Stimulated activated CD4-positive, alpha-beta T cell treated with anti-CD3 and anti-CD28 coated beads, Interleukin-15, amount 100 ng/mL, for 24 hours (primary cell): Measurements from ENCODE around the gene EPAS1.
A peak's percentile ranks its signal among the peaks of the same experiment; 100 is the strongest.

Experiments
- DNase-seq: peaks from one replicate; pipeline ENCODE4 v3.0.0-alpha.2; 2020

The EPAS1 gene

GRCh38 chr2:46342566-46343315 is 45.5 kb downstream of the EPAS1 start:
- no peak for DNase-seq

- no peak for DNase-seq
These were observed 47.5 kb downstream of the EPAS1 start for GRCh38 chr2:46344706-46345105.

DNA sequence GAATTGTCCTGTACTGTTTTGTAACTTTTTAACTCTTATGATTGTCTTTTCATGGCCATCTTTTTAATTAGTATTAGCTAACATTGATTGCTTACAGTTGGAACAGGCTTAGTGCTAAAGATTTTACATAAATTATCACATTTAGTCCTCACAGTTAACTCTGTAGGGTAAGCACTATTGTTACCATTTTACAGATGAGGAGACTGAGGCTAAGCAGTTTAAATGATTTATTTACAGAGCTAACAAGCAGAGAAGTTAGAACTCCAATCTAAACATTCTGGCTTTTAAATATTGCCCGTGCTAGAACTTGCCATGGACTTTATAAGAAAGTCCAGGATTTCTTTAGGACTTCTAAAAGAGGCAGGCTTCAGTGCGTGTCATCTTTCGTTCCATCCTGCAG is 48.6 kb downstream of the EPAS1 start:
- no peak for DNase-seq

DNA sequence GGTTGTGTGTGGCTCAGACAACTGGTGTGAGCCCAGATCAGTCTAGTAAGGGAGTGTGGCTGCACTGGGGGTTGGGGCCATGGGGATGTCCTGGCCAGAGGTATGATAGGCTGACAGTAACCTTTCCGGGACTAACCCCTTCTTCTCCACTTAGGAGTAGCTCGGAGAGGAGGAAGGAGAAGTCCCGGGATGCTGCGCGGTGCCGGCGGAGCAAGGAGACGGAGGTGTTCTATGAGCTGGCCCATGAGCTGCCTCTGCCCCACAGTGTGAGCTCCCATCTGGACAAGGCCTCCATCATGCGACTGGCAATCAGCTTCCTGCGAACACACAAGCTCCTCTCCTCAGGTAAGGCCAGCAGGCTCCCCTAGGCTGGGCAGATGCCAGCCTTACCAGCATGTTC is 49.5 kb downstream of the EPAS1 start:
- no peak for DNase-seq

- no peak for DNase-seq
These were observed 50.6 kb downstream of the EPAS1 start for GRCh38 chr2:46347648-46348280.

DNA sequence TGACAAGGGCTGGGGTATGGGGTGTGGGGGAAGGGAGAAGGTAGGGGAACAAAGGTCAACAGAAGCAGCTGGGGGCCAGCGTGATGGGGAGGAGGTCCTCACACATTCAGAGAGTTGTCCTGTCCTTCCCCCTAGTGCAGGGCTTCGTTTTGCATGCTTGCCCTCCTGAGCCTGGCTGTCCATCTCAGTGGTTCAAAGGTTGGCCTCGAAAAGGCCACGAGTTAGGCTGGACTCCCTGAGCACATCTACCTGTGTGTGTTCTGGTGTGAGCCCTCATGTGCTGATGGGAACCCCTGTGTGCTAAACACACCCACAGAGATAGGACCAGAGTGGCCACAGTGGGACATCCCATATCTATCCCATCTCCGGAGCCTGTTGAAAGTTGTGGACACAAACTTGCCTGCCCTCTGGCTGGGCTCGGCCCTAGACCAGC is 51.9 kb downstream of the EPAS1 start:
- no peak for DNase-seq

- DNase-seq = no peak
These were observed 53.0 kb downstream of the EPAS1 start for GRCh38 chr2:46350029-46350689.

- DNase-seq = peak; percentile 60
These were observed 54.0 kb downstream of the EPAS1 start for GRCh38 chr2:46351098-46351749.

DNA sequence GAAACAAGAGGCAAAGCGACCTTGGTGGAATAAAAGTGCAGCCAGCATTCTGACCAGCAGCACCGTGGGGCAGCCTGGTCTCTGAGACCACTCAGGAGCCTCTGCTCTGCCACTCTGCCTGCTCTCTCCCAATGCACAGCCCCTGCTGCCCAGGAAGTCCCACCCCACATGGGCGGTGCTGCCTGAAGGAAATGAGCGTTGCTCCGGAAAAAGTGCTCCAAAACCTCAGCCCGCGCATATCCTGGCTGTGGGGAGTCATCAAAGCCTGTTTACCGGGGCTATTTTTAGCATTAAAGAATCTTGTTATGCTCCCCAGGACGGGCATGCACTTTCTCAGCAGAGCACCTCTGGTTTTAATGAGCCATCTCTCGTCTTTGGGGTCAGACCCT is 54.5 kb downstream of the EPAS1 start:
- peak; percentile 87 for DNase-seq

DNA sequence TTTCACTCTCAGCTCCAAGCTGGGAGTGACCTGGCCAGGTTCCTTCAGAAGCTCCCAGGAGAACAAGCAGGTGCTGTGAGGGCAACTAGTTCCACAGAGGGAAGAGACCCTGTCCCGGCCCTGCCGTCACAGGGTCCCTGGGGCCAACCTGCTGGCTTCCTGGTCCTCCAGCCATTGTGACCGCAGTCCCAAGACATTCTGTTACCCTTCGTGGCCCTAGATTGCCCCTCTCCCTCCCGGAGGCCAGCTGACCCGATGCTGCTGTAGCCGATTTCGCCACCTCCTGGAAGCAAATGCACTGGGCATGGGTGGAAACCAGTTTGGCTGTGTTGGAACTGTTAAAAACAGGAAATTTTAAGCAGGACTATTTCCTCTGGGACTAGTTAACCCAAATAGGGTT is 55.4 kb downstream of the EPAS1 start:
- DNase-seq = no peak

DNA sequence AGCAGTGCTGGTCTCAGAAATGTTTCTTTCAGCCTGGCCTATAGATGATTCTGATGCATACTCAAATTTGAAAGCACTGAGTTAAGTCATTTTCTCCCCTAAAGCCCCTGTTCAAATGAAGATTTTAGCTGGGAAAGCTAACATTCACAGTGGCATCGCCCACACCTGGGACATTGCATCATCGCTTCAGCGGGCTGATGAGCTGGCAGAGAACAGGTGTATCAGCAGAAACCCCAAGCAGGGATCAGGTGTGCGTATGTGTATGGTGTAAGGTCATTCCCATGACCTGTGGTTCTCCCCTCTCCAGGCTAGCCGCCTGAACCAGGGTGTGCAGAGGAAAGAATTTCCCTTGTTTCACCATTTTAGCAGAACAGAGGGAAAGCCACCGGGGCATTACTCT is 56.3 kb downstream of the EPAS1 start:
- no peak for DNase-seq

DNA sequence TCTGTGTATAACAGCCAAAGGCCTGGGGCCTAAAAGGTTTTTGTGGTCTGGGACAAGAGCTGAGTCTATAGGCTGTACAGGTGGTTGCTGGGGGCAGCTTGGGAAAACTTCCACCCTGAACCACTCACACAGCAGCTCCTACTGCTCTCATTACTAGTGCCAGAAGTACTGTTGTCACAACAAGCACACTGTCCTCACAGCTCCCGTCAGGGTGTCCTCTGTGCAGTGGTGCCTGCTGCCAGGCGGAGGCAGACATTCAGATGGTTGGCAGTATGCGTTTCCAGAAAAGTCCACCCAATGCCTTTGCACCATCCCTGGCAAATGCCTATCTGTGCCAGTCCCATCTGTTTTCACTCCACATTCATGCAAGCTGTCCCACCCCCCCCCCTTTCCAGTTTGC is 58.5 kb downstream of the EPAS1 start:
- no peak for DNase-seq

DNA sequence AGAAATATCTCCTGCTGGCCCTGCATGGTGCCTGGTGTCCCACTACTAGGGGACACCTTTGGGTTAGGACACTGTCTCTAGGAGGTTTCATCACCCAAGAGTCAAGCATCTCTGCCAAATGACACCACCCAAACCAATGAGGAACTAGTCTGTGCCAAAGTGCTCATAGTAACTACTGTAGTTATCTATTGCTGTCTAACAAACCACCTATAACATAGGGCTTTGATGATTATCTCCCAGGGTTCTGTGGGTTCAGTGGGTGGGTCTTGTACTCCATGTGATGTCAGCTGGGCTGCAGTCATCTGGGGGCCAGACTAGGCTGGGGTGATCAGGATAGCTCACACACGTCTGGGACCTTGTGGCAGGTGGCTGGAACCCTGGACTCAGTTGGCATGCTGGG is 59.8 kb downstream of the EPAS1 start:
- DNase-seq = no peak

DNA sequence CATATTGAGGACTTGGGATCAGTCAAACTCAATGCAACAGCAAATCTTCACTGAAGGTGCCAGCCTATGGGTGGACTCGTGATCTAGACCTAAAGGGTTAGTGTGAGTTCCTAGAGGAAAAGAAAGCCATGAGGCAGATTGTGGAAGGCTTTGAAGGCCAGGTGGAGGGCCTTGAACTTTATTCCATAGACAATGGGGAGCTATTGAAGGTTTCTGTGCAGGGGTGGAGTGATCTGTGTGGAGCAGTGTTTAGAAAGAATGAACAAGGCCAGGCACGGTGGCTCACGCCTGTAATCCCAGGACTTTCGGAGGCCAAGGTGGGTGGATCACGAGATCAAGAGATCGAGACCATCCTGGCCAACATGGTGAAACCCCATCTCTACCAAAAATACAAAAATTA is 61.5 kb downstream of the EPAS1 start:
- DNase-seq = no peak

DNA sequence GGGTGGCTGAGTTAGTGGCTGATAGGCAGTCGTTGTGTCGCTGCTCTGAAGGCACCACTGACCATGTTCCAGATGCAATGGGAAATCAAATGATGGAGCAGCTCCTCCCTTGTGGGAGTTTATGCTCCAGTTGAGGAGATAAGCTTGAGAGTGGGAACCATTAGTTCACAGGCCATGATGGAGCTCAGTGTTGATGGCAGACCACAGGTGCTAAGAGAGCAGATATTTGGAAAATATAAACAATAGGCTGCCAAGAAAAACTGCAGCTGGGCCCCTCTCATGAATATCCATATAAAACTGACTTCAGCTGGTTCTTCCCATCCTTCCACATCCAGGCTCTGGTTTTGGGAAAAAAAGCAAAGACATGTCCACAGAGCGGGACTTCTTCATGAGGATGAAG is 63.1 kb downstream of the EPAS1 start:
- DNase-seq = no peak

- no peak for DNase-seq
These were observed 64.9 kb downstream of the EPAS1 start for GRCh38 chr2:46361920-46362666.

DNA sequence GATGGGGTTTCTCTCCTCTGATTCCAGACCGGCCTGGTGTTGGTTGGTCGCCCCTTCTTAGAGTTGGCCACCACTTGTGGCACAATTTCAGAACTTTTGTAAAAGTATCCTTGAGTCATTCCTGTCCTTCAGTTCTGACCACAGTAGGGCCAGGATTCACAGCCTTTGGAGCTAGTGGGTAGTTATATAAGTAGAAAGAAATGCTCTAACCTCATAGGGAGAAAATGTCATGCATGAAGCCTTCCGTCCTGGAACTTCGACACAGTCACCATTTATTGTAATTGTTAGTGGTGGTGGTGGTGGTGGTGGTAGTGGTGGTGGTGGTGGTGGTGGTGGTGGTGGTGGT is 65.4 kb downstream of the EPAS1 start:
- no peak for DNase-seq

DNA sequence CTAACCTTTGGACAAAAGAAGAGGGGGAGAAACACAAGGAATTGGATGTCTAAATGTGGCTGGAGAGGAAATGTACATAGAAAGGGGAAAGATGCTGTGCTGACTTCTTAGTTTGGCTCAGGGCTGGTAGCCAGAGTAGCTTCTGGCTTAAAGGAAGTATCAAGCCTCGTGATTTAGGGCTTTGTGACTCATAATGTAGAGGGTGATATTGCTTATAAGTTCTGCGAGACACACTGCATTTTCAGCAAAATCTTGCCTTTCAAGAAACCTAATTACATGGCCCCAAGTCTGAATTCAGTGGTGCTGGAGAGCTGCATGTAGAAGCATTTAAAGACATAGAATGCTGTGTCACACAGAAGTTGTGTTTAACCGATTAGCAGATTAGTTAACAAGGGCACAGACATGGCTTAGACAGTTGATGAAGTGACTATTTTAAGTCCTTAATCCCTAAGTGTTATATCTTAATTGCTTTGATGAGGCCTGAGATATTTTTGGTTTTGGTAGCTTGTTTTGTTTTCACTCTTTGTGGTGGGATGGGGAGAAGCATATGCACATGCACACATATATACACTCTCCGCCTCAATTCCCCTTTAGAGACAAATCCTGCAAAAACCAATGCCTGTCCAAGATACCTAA is 66.4 kb downstream of the EPAS1 start:
- no peak for DNase-seq

DNA sequence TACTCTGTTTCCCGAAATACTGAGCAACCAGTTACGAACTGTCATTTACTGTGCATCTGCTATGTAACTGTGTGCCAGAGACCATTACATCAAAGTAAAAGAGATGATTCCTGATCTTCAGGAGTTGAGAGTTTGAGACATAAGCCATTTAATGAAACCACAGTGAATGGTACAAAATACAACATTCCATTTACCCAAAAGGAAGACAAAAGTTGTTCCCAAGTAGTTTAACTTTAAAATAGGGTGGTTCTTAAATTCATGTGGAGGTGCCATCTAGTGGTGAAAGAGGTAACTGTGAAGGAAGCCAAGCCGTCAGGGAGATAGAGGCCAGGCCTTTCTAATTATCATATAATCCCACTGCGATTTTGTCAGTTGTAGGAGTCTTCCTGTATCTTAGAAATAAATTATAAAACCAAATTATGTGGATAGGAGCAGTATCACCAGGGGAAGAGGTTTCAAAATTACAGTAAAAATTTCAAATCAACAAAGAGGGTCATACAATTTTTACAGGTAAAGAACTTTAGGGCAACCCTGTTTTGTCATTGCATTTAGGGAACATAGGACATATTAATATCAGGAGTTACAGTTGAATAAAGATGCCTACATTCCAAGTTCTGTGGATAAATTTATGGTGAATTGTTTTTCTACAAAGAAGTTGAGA is 67.7 kb downstream of the EPAS1 start:
- peak; percentile 26 for DNase-seq

GRCh38 chr2:46365913-46366667 is 68.9 kb downstream of the EPAS1 start:
- no peak for DNase-seq

- DNase-seq = no peak
These were observed 69.5 kb downstream of the EPAS1 start for GRCh38 chr2:46366668-46367052.
